Gastroesophageal sphincter (tissue), 2 donors: ENCODE results near the gene CD93.

ENCODE experiments used
- POLR2A ChIP-seq, 2 donors: fragments of 450-650 bp; IDR thresholded peaks; one replicate each; pipeline ENCODE4 v1.6.1; 2017; ENCODE audit warnings: antibody characterized with exemption in 2 of 2, mild to moderate bottlenecking in 2 of 2, moderate library complexity in 1 of 2
- POLR2AphosphoS5 ChIP-seq: sonication (generic); formaldehyde crosslinking; IDR thresholded peaks from one replicate; pipeline ENCODE4 v1.6.1; 2017; ENCODE audit warnings: antibody characterized with exemption

DNA sequence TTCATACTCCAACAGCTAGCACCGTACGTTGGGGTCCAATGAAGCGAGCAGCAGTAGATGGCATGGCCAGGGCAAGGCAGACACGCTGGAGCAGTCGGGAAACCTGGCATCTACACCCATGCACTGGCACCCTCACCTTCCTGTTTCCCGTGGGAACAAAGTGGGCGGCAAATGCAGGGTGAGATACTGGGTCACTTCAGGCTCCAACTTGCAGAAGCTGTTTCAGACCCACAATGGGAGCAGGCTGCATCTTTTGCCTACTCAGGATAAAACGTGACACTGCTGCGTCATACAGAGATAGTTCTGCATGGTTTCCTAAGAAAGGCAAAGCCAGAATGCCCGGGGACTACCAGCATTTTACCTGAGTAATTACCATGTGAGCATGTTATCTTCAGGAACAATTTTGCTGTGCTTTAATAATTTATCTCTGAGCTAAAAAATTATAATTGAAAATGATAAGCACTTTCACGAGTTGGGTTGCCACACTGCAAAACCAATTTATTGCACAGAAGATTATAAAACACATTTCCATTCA lies 10.9 kb upstream of the CD93 start:
- TF ChIP-seq POLR2A (IDR thresholded peaks at IDR 0.05), result no peak
- TF ChIP-seq POLR2AphosphoS5, result no peak
